ENCODE measurements around the gene CFAP107. TPM values are rescaled to one million over a fixed set of nuclear protein-coding genes. Genes with fewer than 3 reads are reported as not detected.
"Not testable (repeated sequence)": the region's sequence is repeated elsewhere in the genome, so short reads cannot be mapped to it uniquely, and the experiment has no call there.

The CFAP107 gene
- total RNA-seq, 1 donor from 2014 or later, result not detected

DNA sequence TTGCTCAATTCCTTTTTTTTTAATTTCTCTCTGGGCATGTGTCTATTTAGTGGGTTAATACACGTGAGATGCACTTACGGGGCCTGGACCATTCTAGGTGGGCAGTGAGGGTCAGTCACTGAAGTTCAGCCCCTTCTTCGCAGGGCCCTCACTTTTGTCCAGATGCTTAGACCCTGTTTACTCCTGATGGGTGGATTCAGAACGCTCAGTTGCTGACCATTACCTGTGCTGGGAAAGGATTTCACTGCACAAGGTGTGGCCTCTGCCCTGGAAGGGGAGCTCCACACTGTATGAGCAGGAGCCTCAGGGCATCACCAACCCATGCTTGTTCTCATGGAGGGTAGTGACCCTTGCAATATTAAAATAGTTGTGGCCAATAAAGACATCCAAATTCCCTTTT, 32.1 kb downstream of the CFAP107 start:
- Mint-ChIP-seq H3K27ac (no peak overlapping the region), H3K4me3 (no peak overlapping the region), H3K36me3 (no peaks in the 10 kb centered on the region), H3K27me3 (ENCODE audit: low read depth) (no peaks in the 10 kb centered on the region), H3K4me1 (no peaks in the 10 kb centered on the region), H3K9me3 (peaks cover 12% of the 10 kb centered on the region)
- TF ChIP-seq, protein P1, sequence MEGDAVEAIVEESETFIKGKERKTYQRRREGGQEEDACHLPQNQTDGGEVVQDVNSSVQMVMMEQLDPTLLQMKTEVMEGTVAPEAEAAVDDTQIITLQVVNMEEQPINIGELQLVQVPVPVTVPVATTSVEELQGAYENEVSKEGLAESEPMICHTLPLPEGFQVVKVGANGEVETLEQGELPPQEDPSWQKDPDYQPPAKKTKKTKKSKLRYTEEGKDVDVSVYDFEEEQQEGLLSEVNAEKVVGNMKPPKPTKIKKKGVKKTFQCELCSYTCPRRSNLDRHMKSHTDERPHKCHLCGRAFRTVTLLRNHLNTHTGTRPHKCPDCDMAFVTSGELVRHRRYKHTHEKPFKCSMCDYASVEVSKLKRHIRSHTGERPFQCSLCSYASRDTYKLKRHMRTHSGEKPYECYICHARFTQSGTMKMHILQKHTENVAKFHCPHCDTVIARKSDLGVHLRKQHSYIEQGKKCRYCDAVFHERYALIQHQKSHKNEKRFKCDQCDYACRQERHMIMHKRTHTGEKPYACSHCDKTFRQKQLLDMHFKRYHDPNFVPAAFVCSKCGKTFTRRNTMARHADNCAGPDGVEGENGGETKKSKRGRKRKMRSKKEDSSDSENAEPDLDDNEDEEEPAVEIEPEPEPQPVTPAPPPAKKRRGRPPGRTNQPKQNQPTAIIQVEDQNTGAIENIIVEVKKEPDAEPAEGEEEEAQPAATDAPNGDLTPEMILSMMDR (IDR thresholded peaks at IDR 0.05; ENCODE audit: unreplicated experiment), result no peak
- DNase-seq (ENCODE audit: low spot score in 2 of 2, unreplicated experiment in 2 of 2), result no peak

DNA sequence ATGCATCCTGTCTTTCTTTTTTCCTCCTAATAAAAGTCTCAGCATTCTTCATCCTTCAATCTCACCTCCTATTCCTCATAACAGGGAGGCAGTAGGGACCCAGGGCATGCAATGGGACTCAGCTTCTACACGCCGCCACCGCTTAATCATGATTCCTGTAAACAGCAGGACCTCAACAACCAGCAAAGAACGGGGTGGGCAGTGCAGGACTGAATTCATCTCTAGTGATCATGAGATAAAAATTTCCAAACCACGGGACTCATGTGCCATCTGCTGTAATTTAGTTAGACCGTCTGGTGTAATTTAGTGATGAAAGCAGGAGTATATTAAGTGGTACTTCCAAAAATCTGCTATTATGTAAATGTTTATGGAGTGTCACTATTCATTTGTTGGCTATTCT, 32.9 kb downstream of the CFAP107 start:
- no peaks in the 10 kb centered on the region for H3K4me1 Mint-ChIP-seq
- H3K36me3 Mint-ChIP-seq, result no peaks in the 10 kb centered on the region
- TF ChIP-seq, protein P1 (IDR thresholded peaks at IDR 0.05; ENCODE audit: unreplicated experiment), result no peak
- H3K27me3 Mint-ChIP-seq (ENCODE audit: low read depth), result no peaks in the 10 kb centered on the region
- peaks cover 7% of the 10 kb centered on the region for H3K9me3 Mint-ChIP-seq
- DNase-seq (ENCODE audit: low spot score in 2 of 2, unreplicated experiment in 2 of 2), result no peak
- H3K4me3 Mint-ChIP-seq, result no peak overlapping the region
- no peak overlapping the region for H3K27ac Mint-ChIP-seq

DNA sequence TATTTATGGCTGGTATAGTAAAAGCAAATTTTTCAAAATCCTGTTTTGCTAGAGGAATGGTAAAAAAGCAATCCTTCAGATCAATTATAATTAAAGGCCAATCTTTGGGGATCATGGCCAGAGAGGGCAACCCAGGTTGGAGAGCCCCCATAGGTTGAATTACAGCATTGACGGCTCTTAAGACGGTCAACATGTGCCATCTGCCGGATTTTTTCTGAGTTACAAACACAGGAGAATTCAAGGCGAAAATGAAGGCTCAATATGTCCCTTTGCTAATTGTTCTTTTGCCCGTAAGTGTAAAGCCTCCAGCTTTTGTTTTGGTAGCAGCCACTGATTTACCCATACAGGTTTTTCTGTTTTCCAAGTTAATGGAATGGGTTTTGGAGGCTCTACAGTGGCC, 35.5 kb downstream of the CFAP107 start:
- H3K36me3 Mint-ChIP-seq; H3K4me1 Mint-ChIP-seq; H3K27ac Mint-ChIP-seq; DNase-seq (ENCODE audit: low spot score in 2 of 2, unreplicated experiment in 2 of 2); H3K27me3 Mint-ChIP-seq (ENCODE audit: low read depth); H3K4me3 Mint-ChIP-seq: not testable (repeated sequence)
- H3K9me3 Mint-ChIP-seq, result peaks cover 16% of the 10 kb centered on the region

DNA sequence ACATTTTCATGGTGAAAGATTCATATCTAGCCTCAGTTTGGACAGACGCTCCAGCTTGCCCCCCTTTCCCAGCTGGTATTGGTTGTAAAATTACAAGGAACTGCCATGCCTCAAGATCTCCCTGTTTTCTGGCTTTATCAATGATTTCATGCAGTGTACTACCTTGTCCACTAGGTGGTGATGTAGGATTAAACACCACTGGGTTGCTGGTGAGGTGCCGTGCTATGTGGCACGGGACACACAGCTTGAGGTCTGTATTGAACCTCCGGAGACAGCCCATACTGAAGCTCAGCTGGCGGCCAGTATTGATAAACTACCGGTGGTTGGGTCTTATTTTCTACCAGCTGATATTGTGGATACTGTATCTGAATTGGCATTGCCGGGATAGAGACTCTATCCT, 37.8 kb downstream of the CFAP107 start:
- not testable (repeated sequence) for H3K27me3 Mint-ChIP-seq (ENCODE audit: low read depth)

DNA sequence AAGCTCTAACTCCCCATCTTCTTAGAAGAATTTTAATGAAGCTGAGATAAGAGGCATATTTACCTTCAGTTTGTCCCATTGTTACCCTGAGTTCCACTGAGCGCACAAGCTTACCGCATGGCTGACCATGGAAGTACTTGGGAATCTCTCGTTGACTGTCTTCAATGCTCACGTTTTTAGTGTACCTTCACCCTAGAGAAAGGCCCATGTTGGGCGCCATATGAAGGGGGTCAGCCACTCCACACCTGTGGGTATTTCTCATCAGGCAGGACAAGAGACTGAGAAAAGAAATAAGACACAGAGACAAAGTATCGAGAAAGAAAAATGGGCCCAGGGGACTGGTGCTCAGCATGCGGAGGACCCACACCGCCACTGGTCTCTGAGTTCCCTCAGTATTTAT, 38.7 kb downstream of the CFAP107 start:
- not testable (repeated sequence) for H3K4me1 Mint-ChIP-seq; DNase-seq (ENCODE audit: low spot score in 2 of 2, unreplicated experiment in 2 of 2); H3K27me3 Mint-ChIP-seq (ENCODE audit: low read depth); H3K27ac Mint-ChIP-seq; H3K4me3 Mint-ChIP-seq; H3K36me3 Mint-ChIP-seq
- H3K9me3 Mint-ChIP-seq, result peaks cover 16% of the 10 kb centered on the region

More for the DNA sequence above, 37.8 kb downstream of the CFAP107 start:
- peaks cover 16% of the 10 kb centered on the region for H3K9me3 Mint-ChIP-seq
- not testable (repeated sequence) for DNase-seq (ENCODE audit: low spot score in 2 of 2, unreplicated experiment in 2 of 2); H3K36me3 Mint-ChIP-seq; H3K4me3 Mint-ChIP-seq; H3K27ac Mint-ChIP-seq; H3K4me1 Mint-ChIP-seq
- TF ChIP-seq, protein P1 (IDR thresholded peaks at IDR 0.05; ENCODE audit: unreplicated experiment), result peak; percentile 35

DNA sequence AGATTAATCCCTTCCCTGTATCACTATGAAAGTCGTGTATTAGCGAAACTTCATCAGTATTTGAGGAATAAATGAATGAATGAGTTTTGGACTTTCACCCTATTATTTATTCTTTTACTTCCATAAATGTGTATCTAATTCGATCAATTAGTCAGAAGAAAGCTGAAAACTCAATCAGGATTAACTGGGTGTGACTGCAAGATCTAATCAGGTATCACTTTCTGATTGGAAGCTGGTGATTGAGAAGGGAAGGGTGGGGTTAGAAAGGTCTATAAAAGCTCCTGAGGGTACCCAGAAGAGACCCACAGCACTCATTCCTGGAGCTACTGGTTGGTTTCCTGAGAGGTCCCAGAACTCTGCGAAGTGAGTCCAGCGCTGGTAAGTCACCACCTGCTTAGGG, 45.1 kb downstream of the CFAP107 start, which contains the start of gene PRAMEF1:
Gene PRAMEF1 (plus strand): TSS at position 301 of the 400 bp plus-strand sequence. CDS start 1,831 bp downstream, outside the sequence.
- H3K9me3 Mint-ChIP-seq; H3K4me1 Mint-ChIP-seq; H3K27me3 Mint-ChIP-seq (ENCODE audit: low read depth); H3K36me3 Mint-ChIP-seq; H3K27ac Mint-ChIP-seq; H3K4me3 Mint-ChIP-seq; DNase-seq (ENCODE audit: low spot score in 2 of 2, unreplicated experiment in 2 of 2): not testable (repeated sequence)

DNA sequence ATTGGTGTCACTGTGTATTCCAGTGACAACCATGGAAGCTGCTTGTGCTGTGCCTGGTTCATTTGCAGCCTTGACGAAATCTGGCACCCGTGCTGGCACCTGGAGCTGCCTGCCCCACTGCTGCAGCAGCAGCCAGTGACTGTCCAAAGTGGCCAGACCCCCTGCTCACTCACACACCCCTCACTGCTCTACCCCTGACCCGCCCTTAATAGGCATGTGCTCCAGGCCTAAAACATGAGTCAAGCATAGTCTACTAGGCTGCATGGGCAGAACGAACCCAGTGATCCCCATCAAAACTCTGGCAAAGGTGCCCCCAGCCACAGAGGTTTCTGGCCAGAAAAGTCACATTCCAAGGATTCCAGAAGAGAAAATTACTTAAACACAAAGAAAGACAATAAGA, 52.9 kb downstream of the CFAP107 start:
- Mint-ChIP-seq H3K4me3 (no peak overlapping the region), H3K36me3 (no peaks in the 10 kb centered on the region), H3K9me3 (peaks cover 19% of the 10 kb centered on the region), H3K4me1 (peaks cover 2% of the 10 kb centered on the region), H3K27me3 (ENCODE audit: low read depth) (no peaks in the 10 kb centered on the region), H3K27ac (no peak overlapping the region)
- no peak for DNase-seq (ENCODE audit: low spot score in 2 of 2, unreplicated experiment in 2 of 2)
- TF ChIP-seq, protein P1 (IDR thresholded peaks at IDR 0.05; ENCODE audit: unreplicated experiment), result no peak
